Smooth muscle cell (in vitro differentiated cells): ENCODE measurements around the gene KIFC1. TPM values are rescaled to one million over a fixed set of nuclear protein-coding genes. Genes with fewer than 3 reads are reported as not detected.

Experiments
- DNase-seq: peaks from one replicate; lab custom pipeline; 2025; ENCODE audit not compliant: unreplicated experiment; lab: John Stamatoyannopoulos, UW
- H2AFZ ChIP-seq: fragments of 200-600 bp; sonication (generic); 2 replicates; pipeline ENCODE4 v1.6.0; 2016; ENCODE audit warnings: antibody characterized with exemption, low read depth, mild to moderate bottlenecking
- H3F3A ChIP-seq: fragments of 200-600 bp; sonication (generic); 2 replicates; pipeline ENCODE4 v1.6.0; 2017; ENCODE audit warnings: antibody characterized with exemption, low read depth
- H3K27ac ChIP-seq: fragments of 200-600 bp; sonication (generic); 2 replicates; pipeline ENCODE4 v1.5.1; 2016; ENCODE audit warnings: low read depth, mild to moderate bottlenecking
- H3K27me3 ChIP-seq: fragments of 200-600 bp; sonication (generic); 2 replicates; pipeline ENCODE4 v1.6.1; 2016; ENCODE audit warnings: low read depth, mild to moderate bottlenecking
- H3K36me3 ChIP-seq: fragments of 200-600 bp; sonication (generic); 2 replicates; pipeline ENCODE4 v1.5.1; 2016; ENCODE audit warnings: low read depth
- H3K4me1 ChIP-seq: fragments of 200-600 bp; sonication (generic); 2 replicates; pipeline ENCODE4 v1.5.1; 2016; ENCODE audit warnings: low read depth
- H3K4me2 ChIP-seq: fragments of 200-600 bp; sonication (generic); 2 replicates; pipeline ENCODE4 v1.6.0; 2016; ENCODE audit warnings: mild to moderate bottlenecking
- H3K4me3 ChIP-seq: fragments of 200-600 bp; sonication (generic); 2 replicates; pipeline ENCODE4 v1.5.1; 2016; ENCODE audit warnings: mild to moderate bottlenecking
- H3K79me2 ChIP-seq: fragments of 200-600 bp; sonication (generic); 2 replicates; pipeline ENCODE4 v1.6.0; 2016; ENCODE audit warnings: low read depth, mild to moderate bottlenecking
- H3K9ac ChIP-seq: fragments of 200-600 bp; sonication (generic); 2 replicates; pipeline ENCODE4 v1.6.0; 2016; ENCODE audit warnings: low read depth
- H3K9me3 ChIP-seq: fragments of 200-600 bp; sonication (generic); replicated peaks from 2 replicates; pipeline ENCODE4 v1.5.1; 2016; ENCODE audit warnings: low read depth
- H4K20me1 ChIP-seq: fragments of 200-600 bp; sonication (generic); 2 replicates; pipeline ENCODE4 v1.6.0; 2016; ENCODE audit warnings: low read depth
- WGBS: methylation state at CpG from one replicate; pipeline ENCODE4 v1.1.7; 2016; ENCODE audit warnings: low lambda C conversion rate; 5-methylcytosine and 5-hydroxymethylcytosine counted together
- polyA plus RNA-seq: library from polyadenylated mRNA; unstranded; fragments of >200 nt; fragmentation: Nextera tagmentation; extraction: Ambion mirVana; gene quantifications from 2 replicates; pipeline ENCODE4 v1.2.1, GENCODE V29; 2016
- total RNA-seq: library from RNA; depleted of rRNA; stranded (reverse); fragments of >200 nt; gene quantifications from 2 replicates; pipeline ENCODE4 v1.2.3, GENCODE V29; 2014
- TF ChIP-seq, protein P1 (sequence below): fragments of 200-600 bp; sonication (generic); IDR thresholded peaks from 2 replicates; pipeline ENCODE4 v1.5.1; 2017; ENCODE audit warnings: borderline replicate concordance, mild to moderate bottlenecking, antibody characterized with exemption; ENCODE audit not compliant: insufficient read depth, poor library complexity, severe bottlenecking

KIFC1 gene
- total and polyA plus RNA-seq, 2 experiments from 2014 or later: 8.8 to 12.0 TPM

- 98% methylated on average over 6 of the region's 18 CpGs for WGBS
- Histone ChIP-seq H3K4me2 (no peak overlapping the region), H3K4me1 (no peaks in the 10 kb centered on the region), H4K20me1 (no peaks in the 10 kb centered on the region), H3K27ac (no peak overlapping the region), H3K4me3 (no peak overlapping the region), H3K79me2 (no peaks in the 10 kb centered on the region), H3K36me3 (no peaks in the 10 kb centered on the region), H3F3A (no peaks in the 10 kb centered on the region), H3K9me3 (no peaks in the 10 kb centered on the region), H2AFZ (no peak overlapping the region), H3K9ac (no peak overlapping the region), H3K27me3 (no peaks in the 10 kb centered on the region)
- TF ChIP-seq, protein P1, sequence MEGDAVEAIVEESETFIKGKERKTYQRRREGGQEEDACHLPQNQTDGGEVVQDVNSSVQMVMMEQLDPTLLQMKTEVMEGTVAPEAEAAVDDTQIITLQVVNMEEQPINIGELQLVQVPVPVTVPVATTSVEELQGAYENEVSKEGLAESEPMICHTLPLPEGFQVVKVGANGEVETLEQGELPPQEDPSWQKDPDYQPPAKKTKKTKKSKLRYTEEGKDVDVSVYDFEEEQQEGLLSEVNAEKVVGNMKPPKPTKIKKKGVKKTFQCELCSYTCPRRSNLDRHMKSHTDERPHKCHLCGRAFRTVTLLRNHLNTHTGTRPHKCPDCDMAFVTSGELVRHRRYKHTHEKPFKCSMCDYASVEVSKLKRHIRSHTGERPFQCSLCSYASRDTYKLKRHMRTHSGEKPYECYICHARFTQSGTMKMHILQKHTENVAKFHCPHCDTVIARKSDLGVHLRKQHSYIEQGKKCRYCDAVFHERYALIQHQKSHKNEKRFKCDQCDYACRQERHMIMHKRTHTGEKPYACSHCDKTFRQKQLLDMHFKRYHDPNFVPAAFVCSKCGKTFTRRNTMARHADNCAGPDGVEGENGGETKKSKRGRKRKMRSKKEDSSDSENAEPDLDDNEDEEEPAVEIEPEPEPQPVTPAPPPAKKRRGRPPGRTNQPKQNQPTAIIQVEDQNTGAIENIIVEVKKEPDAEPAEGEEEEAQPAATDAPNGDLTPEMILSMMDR: no peak
- DNase-seq: no peak
Observed at GRCh38 chr6:33443619-33444504, 52.2 kb downstream of the KIFC1 start.

- H3K79me2 ChIP-seq: no peaks in the 10 kb centered on the region
- H3K36me3 ChIP-seq: no peaks in the 10 kb centered on the region
Observed at GRCh38 chr6:33445119-33445603, 53.5 kb downstream of the KIFC1 start.

DNA sequence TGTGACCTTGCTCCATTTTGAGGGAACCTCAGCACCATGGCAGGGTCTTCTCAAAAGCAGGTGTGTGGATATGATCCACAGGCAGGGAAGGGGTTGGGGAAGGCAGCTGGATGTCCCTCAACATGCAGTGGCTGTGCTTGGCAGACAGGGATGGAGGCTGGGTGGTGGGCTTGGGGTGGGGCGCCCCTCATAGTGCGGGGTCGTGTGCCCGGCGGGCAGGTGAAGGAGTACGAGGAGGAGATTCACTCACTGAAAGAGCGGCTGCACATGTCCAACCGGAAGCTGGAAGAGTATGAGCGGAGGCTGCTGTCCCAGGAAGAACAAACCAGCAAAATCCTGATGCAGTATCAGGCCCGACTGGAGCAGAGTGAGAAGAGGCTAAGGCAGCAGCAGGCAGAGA is 54.7 kb downstream of the KIFC1 start:
- Histone ChIP-seq H3K4me2 (no peak overlapping the region), H3K36me3 (no peaks in the 10 kb centered on the region), H3K9me3 (no peaks in the 10 kb centered on the region), H3K27ac (no peak overlapping the region), H3K4me1 (no peaks in the 10 kb centered on the region), H4K20me1 (no peaks in the 10 kb centered on the region), H2AFZ (no peak overlapping the region), H3K27me3 (no peaks in the 10 kb centered on the region), H3K79me2 (no peaks in the 10 kb centered on the region), H3K4me3 (no peak overlapping the region), H3F3A (peaks cover 5% of the 10 kb centered on the region), H3K9ac (no peak overlapping the region)
- 100% methylated on average over 10 of the region's 10 CpGs for WGBS
- TF ChIP-seq, protein P1: no peak
- no peak for DNase-seq

More at GRCh38 chr6:33445119-33445603, 53.5 kb downstream of the KIFC1 start:
- WGBS: 98% methylated on average over 3 of the region's 3 CpGs
- Histone ChIP-seq H3K27ac (no peak overlapping the region), H3K9me3 (no peaks in the 10 kb centered on the region), H2AFZ (no peak overlapping the region), H3K9ac (no peak overlapping the region), H3K4me1 (no peaks in the 10 kb centered on the region), H3K4me3 (no peak overlapping the region), H3F3A (peaks cover 4% of the 10 kb centered on the region), H3K27me3 (no peaks in the 10 kb centered on the region), H4K20me1 (no peaks in the 10 kb centered on the region), H3K4me2 (no peak overlapping the region)
- TF ChIP-seq, protein P1: no peak
- no peak for DNase-seq
